ENCODE measurements around the gene TMEM95.
"Not testable (repeated sequence)": the region's sequence is repeated elsewhere in the genome, so short reads cannot be mapped to it uniquely, and the experiment has no call there.

TMEM95 gene

DNA sequence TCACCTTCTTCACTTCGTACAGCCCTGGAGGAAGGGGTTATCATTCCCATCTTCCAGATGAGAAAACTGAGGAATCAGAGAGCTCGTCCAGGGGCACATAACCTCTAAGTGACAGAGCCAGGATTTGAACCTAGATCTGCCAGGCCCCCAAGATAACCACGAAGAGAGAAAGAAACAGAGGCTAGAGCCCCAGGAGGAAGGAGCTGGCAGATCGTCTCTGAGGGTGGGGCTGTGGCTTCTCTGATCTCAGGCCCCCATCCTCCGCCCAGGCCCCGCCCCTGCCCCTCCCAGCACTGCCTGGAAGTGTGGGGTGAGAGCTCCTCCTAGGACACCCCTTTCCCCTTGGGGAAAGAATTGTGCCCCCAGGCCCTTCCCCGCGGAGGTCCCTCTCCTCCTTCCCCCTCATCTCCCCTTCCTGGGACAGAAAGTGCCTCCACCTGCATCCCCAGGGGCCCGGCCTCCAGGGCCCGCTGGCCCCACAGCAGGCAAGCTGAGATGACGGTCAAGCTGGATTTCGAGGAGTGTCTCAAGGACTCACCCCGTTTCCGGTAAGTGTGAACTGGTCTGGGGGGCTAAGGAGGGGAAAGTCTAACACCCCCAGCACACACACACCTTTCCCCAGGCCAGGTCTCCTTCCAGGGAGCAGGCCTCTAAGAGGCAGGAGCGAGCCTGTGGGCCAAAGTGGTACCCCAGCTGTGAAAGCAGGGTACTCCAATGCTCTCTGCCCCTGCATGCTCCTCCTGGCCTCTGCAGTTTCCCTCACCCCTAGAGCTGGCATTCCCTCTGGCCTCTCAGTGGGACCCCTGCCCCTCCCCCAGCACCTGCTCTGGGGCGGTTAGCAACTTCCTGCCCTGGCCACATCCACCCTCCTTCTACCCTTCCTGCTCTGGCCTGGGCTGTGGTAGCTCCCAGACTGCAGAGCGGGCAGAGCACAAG, 18.4 kb upstream of the TMEM95 start, which contains the start of gene ACAP1:
Gene ACAP1, plus strand, starts transcription at position 290 of the 936 bp plus-strand sequence. Its CDS starts 206 bp downstream, at position 496.
- TF ChIP-seq, protein P1, sequence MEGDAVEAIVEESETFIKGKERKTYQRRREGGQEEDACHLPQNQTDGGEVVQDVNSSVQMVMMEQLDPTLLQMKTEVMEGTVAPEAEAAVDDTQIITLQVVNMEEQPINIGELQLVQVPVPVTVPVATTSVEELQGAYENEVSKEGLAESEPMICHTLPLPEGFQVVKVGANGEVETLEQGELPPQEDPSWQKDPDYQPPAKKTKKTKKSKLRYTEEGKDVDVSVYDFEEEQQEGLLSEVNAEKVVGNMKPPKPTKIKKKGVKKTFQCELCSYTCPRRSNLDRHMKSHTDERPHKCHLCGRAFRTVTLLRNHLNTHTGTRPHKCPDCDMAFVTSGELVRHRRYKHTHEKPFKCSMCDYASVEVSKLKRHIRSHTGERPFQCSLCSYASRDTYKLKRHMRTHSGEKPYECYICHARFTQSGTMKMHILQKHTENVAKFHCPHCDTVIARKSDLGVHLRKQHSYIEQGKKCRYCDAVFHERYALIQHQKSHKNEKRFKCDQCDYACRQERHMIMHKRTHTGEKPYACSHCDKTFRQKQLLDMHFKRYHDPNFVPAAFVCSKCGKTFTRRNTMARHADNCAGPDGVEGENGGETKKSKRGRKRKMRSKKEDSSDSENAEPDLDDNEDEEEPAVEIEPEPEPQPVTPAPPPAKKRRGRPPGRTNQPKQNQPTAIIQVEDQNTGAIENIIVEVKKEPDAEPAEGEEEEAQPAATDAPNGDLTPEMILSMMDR (IDR thresholded peaks at IDR 0.05; ENCODE audit: low read depth, low read length): no peak
- in situ Hi-C loops (cut with HindIII; ENCODE audit: low sequenced_read_pairs): no loop called here
- no peak for DNase-seq (ENCODE audit: low read depth, low spot score)
- H3K4me3 ChIP-seq (ENCODE audit: low read depth, low read length): no peak within 1 kb of the TSS

DNA sequence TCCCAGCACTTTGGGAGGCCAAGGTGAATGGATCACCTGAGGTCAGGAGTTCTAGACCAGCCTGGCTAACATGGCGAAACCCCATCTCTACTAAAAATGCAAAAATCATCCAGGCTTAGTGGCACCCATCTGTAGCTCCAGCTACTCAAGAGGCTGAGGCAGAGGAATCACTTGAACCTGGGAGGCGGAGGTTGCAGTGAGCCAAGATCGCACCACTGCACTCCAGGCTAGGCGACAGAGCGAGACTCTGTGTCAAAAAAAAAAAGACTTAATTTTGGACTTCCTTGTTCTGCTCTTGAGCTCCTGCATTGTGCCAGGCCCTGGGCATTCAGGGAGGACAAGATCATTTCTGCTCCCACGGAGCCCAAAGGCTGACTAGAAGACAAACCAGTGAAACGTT, 17.4 kb upstream of the TMEM95 start:
- H3K4me3 ChIP-seq (ENCODE audit: low read depth, low read length); in situ Hi-C loops (cut with HindIII; ENCODE audit: low sequenced_read_pairs); DNase-seq (ENCODE audit: low read depth, low spot score): not testable (repeated sequence)

DNA sequence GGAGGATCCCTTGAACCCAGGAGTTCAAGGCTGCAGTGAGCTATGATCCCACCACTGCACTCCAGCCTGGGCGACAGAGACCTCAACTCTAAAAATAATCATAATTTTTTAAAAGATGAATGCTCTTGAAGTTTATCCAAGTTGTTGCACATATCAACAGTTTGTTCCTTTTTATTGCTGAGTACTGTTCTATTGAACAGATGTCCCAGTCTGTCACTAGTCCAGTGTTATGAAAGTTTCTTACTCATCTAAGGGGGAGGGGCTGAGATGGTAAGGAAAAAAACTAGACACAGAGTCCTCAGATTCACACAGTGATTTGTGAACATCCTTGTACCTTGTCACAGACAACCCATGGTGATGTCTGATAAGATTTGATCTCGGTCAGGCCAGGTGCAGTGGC, 14.8 kb upstream of the TMEM95 start:
- in situ Hi-C loops (cut with HindIII; ENCODE audit: low sequenced_read_pairs): no loop called here
- DNase-seq (ENCODE audit: low read depth, low spot score): no peak
- TF ChIP-seq, protein P1 (IDR thresholded peaks at IDR 0.05; ENCODE audit: low read depth, low read length): no peak
- H3K4me3 ChIP-seq (ENCODE audit: low read depth, low read length): no peak overlapping the region

DNA sequence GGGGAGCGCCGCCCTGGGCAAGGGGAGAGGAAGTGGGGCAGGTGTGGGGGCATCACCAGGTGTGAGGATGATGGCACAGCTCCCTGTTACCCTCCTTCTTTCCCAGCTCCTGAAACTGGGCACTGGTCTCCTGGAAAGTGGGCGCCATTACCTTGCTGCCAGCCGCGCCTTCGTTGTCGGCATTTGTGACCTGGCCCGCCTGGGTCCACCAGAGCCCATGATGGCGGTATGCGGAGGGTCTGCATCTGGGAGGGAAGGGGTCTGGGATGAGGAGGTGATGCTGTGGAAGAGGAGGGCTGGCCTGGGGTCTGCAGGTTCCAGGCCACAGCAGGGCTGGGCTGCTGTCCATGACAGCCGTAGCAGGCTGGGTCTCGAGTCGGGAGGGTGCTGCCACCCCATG, 13.1 kb upstream of the TMEM95 start:
- H3K4me3 ChIP-seq (ENCODE audit: low read depth, low read length): no peak overlapping the region
- TF ChIP-seq, protein P1 (IDR thresholded peaks at IDR 0.05; ENCODE audit: low read depth, low read length): no peak
- in situ Hi-C loops (cut with HindIII; ENCODE audit: low sequenced_read_pairs): no loop called here
- DNase-seq (ENCODE audit: low read depth, low spot score): no peak

DNA sequence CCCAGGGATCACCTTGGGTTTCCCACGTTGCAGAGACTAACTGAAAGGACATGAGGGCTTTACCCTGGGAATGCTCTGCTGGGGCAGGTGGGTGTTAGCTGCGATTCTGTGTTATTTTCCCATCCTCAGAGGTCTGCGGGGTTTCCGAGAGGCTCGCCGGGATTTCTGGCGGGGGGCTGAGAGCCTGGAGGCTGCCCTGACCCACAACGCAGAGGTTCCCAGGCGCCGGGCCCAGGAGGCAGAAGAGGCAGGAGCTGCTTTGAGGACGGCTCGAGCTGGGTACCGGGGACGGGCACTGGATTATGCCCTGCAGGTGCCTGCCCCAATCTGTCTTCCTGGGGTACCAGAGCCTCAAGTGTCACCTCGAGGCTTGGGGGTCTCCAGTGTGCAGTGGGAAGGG, 11.7 kb upstream of the TMEM95 start:
- no peak for DNase-seq (ENCODE audit: low read depth, low spot score)
- in situ Hi-C loops (cut with HindIII; ENCODE audit: low sequenced_read_pairs): no loop called here
- H3K4me3 ChIP-seq (ENCODE audit: low read depth, low read length): no peak overlapping the region
- TF ChIP-seq, protein P1 (IDR thresholded peaks at IDR 0.05; ENCODE audit: low read depth, low read length): no peak

DNA sequence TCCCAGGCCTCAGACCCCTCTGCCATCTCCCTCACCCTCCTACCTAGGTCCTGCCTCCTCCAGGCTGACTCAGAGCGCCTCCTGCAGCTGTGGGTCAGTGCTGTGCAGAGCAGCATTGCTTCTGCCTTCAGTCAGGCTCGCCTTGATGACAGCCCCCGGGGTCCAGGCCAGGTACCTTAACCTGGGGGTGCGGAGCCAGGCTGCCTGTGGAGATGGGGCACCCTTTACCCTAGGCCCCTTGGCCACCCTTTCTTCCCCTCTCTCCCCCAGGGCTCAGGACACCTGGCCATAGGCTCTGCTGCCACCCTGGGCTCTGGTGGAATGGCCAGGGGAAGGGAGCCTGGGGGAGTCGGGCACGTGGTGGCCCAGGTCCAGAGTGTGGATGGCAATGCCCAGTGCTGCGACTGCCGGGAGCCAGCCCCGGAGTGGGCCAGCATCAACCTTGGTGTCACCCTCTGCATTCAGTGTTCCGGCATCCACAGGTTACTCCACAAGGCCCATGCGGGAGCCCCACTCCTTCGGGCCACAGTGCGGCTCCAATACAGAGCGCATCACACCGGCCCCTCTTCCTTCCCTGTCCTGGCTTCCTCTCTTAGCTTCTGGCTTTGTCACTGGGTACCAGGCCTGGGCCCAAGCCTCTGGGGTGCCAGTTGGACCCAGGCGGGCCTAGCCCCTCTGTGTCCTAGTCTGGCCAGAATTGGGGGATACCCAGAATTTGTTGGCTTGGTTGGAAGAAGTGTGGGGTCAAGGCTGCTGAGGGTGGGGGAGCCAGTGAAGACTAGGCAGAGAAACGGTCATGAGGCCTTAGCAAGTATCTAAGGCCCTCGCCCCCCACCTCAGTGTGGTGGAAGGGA, 8.0 kb upstream of the TMEM95 start:
- no peak for DNase-seq (ENCODE audit: low read depth, low spot score)
- in situ Hi-C loops (cut with HindIII; ENCODE audit: low sequenced_read_pairs): no loop called here

More for the DNA sequence above, 8.0 kb upstream of the TMEM95 start:
- TF ChIP-seq, protein P1 (IDR thresholded peaks at IDR 0.05; ENCODE audit: low read depth, low read length): no peak
- H3K4me3 ChIP-seq (ENCODE audit: low read depth, low read length): no peak overlapping the region
